Smooth muscle cell of the brain vasculature (primary cell): ENCODE measurements around the gene ABCF1.

Source experiments
- DNase-seq: peaks from one replicate; pipeline ENCODE4 v3.0.0-alpha.2; 2012; ENCODE audit warnings: low read depth, low spot score

ABCF1 gene

DNA sequence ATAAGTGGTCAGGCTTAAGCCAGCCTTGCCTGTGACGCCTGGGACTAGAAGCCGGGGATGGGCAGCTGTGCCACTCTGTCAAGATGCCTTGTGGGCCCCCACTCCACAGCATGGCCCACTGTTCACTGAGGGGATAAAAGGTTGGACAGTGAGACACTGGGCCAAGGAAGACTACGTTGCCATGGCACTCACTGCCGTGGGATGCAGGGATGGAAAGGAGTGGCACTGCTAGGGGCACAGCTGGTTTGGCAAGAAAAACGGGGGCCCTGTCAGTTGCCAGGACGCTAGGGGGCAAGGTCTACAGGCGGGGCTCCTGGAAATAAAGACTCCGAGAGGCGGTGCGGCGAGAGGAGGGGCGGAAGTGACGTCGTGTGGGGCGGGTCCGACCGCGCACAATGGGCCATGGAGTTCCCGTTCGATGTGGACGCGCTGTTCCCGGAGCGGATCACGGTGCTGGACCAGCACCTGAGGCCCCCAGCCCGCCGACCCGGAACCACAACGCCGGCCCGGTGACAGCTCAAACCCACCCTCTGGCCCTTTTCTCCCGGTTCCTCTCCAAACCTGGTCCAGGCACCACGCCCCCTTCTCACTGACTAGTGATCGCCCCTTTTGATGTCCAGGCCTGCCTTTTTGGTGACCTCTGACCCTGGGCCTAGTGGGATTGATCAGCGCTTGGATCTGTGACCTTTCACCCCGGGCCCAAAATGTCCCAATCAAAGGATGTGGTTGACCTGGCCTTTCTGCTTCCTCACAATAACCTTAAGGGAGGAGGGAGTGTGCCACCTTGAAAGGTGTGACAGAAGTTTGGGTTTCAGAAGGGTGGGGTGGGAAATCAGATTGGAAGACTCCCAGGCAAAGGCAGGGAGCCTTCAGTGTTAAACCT lies 55.5 kb downstream of the ABCF1 start, which contains the start of gene ATAT1:
Gene ATAT1 (plus strand): TSS at position 391 of the 883 bp plus-strand sequence.
- no peak for DNase-seq

DNA sequence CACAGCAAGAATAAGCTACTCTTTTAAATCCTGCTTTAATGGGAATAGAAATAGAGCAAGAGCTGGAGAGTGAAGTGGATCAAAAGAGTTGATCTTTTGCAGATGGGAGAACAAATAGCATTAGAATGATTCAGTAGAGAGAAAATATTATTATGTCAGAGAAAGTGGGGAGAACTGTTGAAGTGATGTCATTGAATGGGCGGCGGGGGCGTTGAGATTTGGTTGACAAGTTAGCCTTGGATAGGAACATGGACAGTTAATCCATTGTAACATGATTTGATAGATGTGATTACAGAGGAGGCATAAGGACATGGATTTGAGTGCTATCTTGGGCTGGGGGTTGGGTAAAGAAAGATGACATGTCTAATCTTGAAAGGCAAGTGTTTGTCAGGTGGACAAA lies 64.6 kb downstream of the ABCF1 start:
- DNase-seq: no peak

- no peak for DNase-seq
Observed at GRCh38 chr6:30640481-30640880, 69.2 kb downstream of the ABCF1 start.

- no peak for DNase-seq
Observed at GRCh38 chr6:30641048-30641447, 69.8 kb downstream of the ABCF1 start.
